WTC11 (cell line): ENCODE data around the gene NIP7.

ENCODE experiments used
- ATF1 ChIP-seq: sonication (generic); formaldehyde crosslinking; IDR thresholded peaks from 2 replicates; pipeline ENCODE4 v1.8.1; 2023; ENCODE audit warnings: mild to moderate bottlenecking, moderate library complexity, missing genetic modification reagents
- CTCF ChIP-seq: fragments of 200-600 bp; IDR thresholded peaks from 2 replicates; pipeline ENCODE4 v1.8.0; 2022; ENCODE audit warnings: antibody characterized with exemption
- JAZF1 ChIP-seq: fragments of 250-450 bp; sonication (Bioruptor Pico); IDR thresholded peaks from 2 replicates; pipeline ENCODE4 v1.9.0; 2021; ENCODE audit warnings: moderate library complexity, mild to moderate bottlenecking, inconsistent platforms
- NR1H2 ChIP-seq: sonication (generic); formaldehyde crosslinking; IDR thresholded peaks from 2 replicates; pipeline ENCODE4 v1.9.0; 2021; ENCODE audit warnings: mild to moderate bottlenecking, moderate library complexity, missing genetic modification reagents
- ZNF121 ChIP-seq: sonication (generic); formaldehyde crosslinking; IDR thresholded peaks from 2 replicates; pipeline ENCODE4 v1.8.0; 2023; ENCODE audit warnings: missing genetic modification reagents
- ZNF263 ChIP-seq: sonication (generic); formaldehyde crosslinking; IDR thresholded peaks from 2 replicates; pipeline ENCODE4 v1.8.1; 2022; ENCODE audit warnings: low read depth, mild to moderate bottlenecking, moderate library complexity, missing genetic modification reagents

GRCh38 chr16:69348222-69348621 lies 8.7 kb downstream of the NIP7 start:
- no peak for TF ChIP-seq CTCF
- no peak for TF ChIP-seq JAZF1 (CRISPR knock-in tag)
- no peak for TF ChIP-seq NR1H2 (CRISPR knock-in tag)
- TF ChIP-seq ATF1 (CRISPR knock-in tag), result no peak
- no peak for TF ChIP-seq ZNF121
- TF ChIP-seq ZNF263 (CRISPR knock-in tag), result no peak
